22Rv1 (cell line): ENCODE data around the gene BABAM2.

Experiments
- ZFX ChIP-seq: fragments of 450-650 bp; IDR thresholded peaks from 2 replicates; pipeline ENCODE4 v1.6.1; 2017; ENCODE audit warnings: antibody characterized with exemption, borderline replicate concordance
- TF ChIP-seq, protein P1 (sequence below): fragments of 450-650 bp; IDR thresholded peaks from 2 replicates; pipeline ENCODE4 v1.5.1; 2017; ENCODE audit warnings: mild to moderate bottlenecking

DNA sequence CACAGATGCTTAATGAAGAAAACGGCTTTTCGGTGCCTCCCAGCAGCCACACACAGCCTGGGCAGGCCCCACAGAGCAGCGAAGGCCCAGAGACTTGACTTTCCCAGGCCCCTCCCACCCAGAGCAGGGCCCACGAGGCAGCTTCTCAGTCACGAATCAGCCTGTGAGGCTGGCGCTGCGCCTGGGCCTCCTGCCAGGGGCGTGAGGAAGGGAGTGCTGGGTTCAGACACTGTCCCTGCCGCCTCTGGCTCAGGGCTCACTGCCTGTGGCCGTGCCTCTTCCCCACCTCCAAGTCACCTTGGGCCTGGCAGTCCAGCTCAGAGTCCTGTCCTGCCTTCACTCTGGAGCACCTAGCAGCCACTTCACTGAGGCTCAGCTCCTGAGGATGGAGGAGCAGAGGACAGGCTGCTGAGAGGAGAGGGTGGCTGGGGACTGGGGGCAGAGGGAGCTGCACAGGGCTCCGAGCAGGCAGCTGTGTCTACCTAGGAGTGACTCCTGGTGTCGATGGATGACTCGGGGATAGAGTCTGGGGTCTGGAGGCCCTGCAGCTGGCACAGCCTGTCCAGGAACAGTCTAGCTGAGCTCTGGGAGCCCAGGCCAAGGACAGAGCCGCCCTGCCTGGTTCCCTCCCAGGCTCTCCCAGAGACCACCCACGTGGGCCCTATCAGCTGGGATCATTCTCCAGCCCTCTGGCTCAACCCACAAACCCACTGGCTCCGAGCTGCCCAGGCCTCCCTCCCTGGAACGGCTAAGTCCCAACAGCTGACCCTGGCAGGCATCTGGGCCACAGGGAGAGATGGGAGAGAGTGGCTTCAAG, 465.8 kb downstream of the BABAM2 start:
- TF ChIP-seq, protein P1, sequence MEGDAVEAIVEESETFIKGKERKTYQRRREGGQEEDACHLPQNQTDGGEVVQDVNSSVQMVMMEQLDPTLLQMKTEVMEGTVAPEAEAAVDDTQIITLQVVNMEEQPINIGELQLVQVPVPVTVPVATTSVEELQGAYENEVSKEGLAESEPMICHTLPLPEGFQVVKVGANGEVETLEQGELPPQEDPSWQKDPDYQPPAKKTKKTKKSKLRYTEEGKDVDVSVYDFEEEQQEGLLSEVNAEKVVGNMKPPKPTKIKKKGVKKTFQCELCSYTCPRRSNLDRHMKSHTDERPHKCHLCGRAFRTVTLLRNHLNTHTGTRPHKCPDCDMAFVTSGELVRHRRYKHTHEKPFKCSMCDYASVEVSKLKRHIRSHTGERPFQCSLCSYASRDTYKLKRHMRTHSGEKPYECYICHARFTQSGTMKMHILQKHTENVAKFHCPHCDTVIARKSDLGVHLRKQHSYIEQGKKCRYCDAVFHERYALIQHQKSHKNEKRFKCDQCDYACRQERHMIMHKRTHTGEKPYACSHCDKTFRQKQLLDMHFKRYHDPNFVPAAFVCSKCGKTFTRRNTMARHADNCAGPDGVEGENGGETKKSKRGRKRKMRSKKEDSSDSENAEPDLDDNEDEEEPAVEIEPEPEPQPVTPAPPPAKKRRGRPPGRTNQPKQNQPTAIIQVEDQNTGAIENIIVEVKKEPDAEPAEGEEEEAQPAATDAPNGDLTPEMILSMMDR = no peak
- TF ChIP-seq ZFX = no peak
